GM18502 (cell line): Measurements from ENCODE around the gene AHCYL2.
"Not testable (repeated sequence)": the region's sequence is repeated elsewhere in the genome, so short reads cannot be mapped to it uniquely, and the experiment has no call there.

Experiments
- ATAC-seq: cut with Tn5 transposase; IDR thresholded peaks from one replicate; pipeline ENCODE4 v1.9.1; 2021; ENCODE audit warnings: mild to moderate bottlenecking; ENCODE audit not compliant: unreplicated experiment, poor library complexity

The AHCYL2 gene

GRCh38 chr7:129438839-129439651 lies 214.2 kb downstream of the AHCYL2 start:
- ATAC-seq: no peak

DNA sequence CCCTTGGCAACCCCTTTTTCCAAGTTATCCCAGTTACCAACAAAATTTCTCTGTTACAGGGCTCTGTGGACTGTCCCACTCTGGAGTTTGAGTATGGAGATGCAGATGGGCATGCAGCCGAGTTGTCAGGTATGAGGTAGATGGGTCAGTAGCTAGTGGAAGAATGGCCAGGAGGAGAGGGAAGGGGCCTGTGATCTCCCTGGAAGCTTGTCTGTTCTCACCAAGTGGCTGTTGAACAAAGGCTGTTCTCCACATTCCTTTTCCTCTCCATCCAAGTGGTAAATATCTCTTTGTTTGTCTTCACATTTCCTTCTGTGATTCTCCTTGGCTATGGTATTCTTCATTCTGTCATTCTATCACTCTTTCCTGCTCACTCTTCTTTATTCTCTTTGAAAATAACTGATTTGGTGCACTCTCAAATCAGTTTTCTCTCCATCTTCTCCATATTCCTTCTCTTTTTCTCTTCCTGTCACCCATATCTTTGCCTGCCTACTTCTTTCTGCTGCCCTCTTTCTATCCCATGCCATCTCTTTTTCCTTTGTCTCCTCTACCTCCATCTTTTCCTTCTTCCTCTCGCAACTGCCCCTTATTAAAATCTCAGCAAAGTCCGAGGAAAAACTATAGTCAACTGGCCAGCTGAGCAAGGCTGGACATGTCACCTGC lies 215.3 kb downstream of the AHCYL2 start:
- ATAC-seq: no peak

GRCh38 chr7:129443612-129444011 lies 218.8 kb downstream of the AHCYL2 start:
- ATAC-seq: no peak

GRCh38 chr7:129444776-129445175 lies 219.9 kb downstream of the AHCYL2 start:
- ATAC-seq: not testable (repeated sequence)

GRCh38 chr7:129446925-129447324 lies 222.1 kb downstream of the AHCYL2 start:
- ATAC-seq: not testable (repeated sequence)

DNA sequence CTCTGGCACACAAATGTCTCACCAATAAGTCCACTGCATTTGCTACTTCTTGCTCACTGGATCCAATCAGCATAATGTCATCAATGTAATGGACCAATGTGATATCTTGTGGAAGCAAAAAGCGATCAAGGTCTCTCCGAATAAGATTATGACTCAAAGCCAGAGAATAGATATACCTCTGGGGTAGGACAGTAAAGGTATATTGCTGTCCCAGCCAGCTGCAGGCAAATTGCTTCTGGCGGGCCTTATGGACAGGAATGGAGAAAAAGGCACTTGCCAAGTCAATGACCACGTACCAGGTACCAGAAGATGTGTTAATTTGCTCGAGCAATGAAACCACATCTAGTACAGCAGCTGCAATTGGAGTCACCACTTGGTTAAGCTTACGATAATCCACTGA lies 222.6 kb downstream of the AHCYL2 start:
- not testable (repeated sequence) for ATAC-seq

DNA sequence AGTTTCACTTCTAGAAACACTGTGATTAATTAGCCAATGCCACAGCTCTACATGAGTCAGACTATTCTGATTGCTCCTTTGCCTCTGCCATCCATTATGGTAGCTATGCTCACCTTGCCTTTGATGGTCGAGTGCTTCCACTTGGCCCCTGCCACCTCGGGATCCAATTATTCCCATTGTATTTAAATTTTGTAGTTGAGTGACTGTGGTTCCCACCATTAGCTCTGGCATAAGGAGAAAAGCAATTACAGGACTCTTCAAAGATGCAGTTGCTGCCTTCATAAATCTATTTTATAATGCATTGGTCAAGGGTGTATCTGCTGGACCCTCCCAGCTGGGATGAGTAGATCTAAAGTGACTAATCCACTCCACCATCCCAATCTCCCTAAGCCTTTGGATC lies 223.8 kb downstream of the AHCYL2 start:
- not testable (repeated sequence) for ATAC-seq

- no peak for ATAC-seq
These were observed 225.5 kb downstream of the AHCYL2 start for GRCh38 chr7:129450295-129450694.

DNA sequence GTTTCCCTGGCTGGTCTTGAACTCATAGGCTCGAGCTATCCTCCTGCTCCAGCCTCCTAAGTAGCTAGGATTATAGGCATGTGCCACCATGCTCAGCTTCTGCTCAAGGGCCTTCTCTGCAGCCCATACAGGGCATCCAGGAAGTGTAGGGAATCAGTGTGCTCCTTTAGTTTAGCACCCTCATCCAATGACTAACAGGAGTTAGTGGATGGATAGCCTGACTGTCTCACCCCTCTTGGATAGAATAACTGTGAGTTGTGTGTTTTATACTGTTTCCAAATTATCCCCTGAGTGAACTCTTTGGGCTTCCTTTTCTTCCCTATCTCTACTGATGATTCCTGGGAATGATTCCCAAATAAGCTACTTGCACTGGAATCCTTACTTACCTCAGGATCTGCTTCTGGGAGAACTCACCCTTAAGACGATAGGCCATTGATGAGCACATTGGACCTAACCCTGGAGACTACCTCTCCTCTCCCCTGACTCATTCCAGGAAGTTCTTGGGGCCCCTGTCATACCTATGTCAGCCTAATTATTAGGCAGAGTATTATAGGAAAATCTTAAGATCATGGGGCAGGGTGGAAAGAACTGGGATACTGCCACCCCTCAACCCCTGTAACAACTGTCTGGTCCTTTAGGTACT lies 227.9 kb downstream of the AHCYL2 start:
- ATAC-seq: no peak

GRCh38 chr7:129453510-129454248 lies 228.8 kb downstream of the AHCYL2 start:
- ATAC-seq: no peak

- no peak for ATAC-seq
These were observed 229.4 kb downstream of the AHCYL2 start for GRCh38 chr7:129454249-129454551.

GRCh38 chr7:129456421-129456820 lies 231.6 kb downstream of the AHCYL2 start:
- no peak for ATAC-seq

GRCh38 chr7:129457101-129457500 lies 232.3 kb downstream of the AHCYL2 start:
- ATAC-seq: no peak

GRCh38 chr7:129458171-129458570 lies 233.3 kb downstream of the AHCYL2 start:
- ATAC-seq: no peak

DNA sequence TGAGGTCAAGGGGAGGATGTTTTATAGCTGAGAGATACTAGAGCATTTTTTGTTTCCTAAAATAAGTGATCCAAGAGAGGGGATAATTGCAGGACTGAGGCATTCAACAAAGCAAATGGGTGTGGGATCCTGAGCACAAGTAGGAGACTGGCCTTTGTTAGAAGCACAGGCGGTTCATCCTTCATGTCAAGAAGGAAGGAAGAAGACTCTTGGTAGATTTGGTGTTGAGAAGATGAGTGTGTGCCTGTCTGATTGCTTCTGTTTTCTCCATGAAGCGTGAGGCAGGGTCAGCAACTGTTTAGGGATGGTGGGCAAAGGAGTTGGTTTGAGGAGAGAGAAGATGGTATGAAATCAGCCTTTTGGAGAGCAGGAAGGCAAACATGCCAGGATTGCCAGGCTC lies 237.0 kb downstream of the AHCYL2 start:
- no peak for ATAC-seq

GRCh38 chr7:129462420-129462819 lies 237.6 kb downstream of the AHCYL2 start:
- no peak for ATAC-seq

GRCh38 chr7:129464194-129464593 lies 239.4 kb downstream of the AHCYL2 start:
- ATAC-seq: no peak

DNA sequence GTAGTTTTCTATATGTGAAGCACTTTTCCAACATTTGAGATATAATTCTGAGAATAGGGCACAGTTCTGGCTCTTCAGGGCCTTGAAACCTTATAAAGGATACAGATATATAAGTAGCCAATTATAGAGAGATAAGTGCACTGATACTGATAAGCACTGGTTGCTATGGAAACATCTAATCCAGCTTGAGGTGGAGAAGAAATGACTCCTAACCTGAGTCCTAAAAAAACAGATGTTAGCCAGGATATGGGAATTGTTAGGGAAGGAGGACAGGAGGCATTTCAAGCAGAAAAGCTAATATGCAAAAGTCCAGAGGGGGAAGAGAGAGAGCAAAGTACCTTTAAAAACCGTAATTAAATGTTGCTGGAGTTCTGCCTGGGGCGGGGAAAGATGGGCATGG lies 240.2 kb downstream of the AHCYL2 start:
- ATAC-seq: no peak

GRCh38 chr7:129466796-129467195 lies 242.0 kb downstream of the AHCYL2 start:
- no peak for ATAC-seq

DNA sequence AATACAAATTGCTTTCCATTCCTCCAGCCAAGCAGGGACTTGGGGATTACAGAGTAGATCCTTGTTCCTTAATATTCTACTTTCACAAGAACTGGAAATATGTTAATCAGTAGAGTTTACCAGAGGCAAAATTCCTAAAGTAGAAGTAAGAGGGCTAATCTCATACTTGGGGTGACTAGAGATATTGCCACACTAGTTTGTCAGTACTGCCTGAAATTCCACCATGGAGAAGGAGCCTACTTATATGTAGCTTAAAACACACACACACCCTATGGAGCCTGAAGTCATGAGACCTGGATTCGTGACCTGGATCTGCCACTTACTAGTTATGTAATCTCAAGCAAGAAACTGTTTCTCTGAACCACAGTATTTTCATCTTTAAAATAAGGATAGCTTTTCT lies 243.3 kb downstream of the AHCYL2 start:
- no peak for ATAC-seq

DNA sequence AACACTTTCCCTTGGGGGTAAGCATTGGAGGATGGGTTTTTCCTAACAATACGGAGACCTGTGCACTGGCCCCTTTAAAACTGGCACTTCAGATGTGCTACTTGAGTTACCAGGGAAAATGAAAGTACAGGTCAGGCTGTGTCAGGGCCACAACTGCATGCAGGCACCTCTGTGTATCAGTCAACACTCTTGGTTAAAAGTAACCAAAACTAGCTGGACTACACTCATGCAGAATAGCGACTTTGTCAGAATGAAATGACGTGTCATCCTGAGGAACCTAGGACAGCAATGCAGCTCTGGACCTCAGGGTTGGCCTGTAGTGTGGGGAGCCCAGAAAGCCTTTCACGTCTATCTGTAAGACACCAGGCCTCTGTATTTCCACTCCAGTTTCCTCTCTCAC lies 243.7 kb downstream of the AHCYL2 start:
- ATAC-seq: no peak
